Esophagus (tissue), 2 donors: ENCODE measurements around the gene C12orf42. TPM values are rescaled to one million over a fixed set of nuclear protein-coding genes. Genes with fewer than 3 reads are reported as not detected.

ENCODE experiments used
- H3K27ac ChIP-seq, 2 donors: one replicate each; pipeline ENCODE4 v1.5.1; 2013; ENCODE audit warnings: low read depth in 2 of 2, mild to moderate bottlenecking in 2 of 2, inconsistent platforms in 1 of 2, low read length in 1 of 2, moderate library complexity in 1 of 2
- H3K27me3 ChIP-seq, 2 donors: one replicate each; pipeline ENCODE4 v1.6.1; 2013; ENCODE audit warnings: low read length in 2 of 2, control low read depth in 1 of 2, mild to moderate bottlenecking in 1 of 2; ENCODE audit not compliant: insufficient read depth in 2 of 2, control insufficient read depth in 1 of 2
- H3K36me3 ChIP-seq, 2 donors: one replicate each; pipeline ENCODE4 v1.6.1; 2013; ENCODE audit warnings: low read length in 1 of 2; ENCODE audit not compliant: control insufficient read depth in 2 of 2, insufficient read depth in 2 of 2
- H3K4me1 ChIP-seq, 2 donors: one replicate each; pipeline ENCODE4 v1.6.1; 2013; ENCODE audit warnings: low read length in 1 of 2; ENCODE audit not compliant: control insufficient read depth in 2 of 2, insufficient read depth in 2 of 2
- H3K4me3 ChIP-seq, 2 donors: one replicate each; pipeline ENCODE4 v1.5.1; 2013; ENCODE audit warnings: low read length in 2 of 2, mild to moderate bottlenecking in 2 of 2, low read depth in 1 of 2, moderate library complexity in 1 of 2
- H3K9me3 ChIP-seq, 2 donors: one replicate each; pipeline ENCODE4 v1.6.1; 2013; ENCODE audit warnings: mild to moderate bottlenecking in 2 of 2, low read depth in 1 of 2, low read length in 1 of 2, moderate library complexity in 1 of 2; ENCODE audit not compliant: control insufficient read depth in 2 of 2, insufficient read depth in 1 of 2
- WGBS, 2 donors: extraction: QIAGEN DNeasy Blood & Tissue Kit; methylation state at CpG; one replicate each; pipeline ENCODE4 v1.1.7; 2013; 5-methylcytosine and 5-hydroxymethylcytosine counted together
- polyA plus RNA-seq, 2 donors: library from polyadenylated mRNA; stranded (reverse); fragments of 200-250 nt; gene quantifications; one replicate each; pipeline ENCODE4 v1.2.3, GENCODE V29; 2013
- donor health status: healthy with polysubstance abuse.
- donor health status: Bipolar disorder and iron deficiency.

Gene C12orf42
- polyA plus RNA-seq, 2 donors = not detected

DNA sequence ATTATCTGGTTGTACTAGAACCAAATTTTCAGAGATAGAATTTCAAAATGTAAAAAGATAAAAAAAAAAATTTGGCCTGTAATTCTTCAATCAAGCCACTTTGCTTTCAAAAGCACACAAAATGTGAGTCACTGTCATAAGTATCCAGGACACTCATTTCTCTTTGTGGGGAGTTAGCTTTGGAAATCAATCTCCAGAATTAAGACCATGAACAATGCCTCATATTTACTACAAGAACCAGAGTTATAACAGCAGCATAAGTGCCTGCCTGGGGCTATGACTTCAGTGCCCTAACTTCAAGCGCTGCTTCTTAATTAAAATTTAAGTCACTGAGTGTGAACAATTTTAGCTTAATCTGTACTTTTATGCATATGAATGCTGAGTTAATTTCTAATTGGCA, 162.1 kb downstream of the C12orf42 start:
- WGBS, 2 donors = 77 to 87% methylated on average over 1 of the region's 1 CpG
- Histone ChIP-seq H3K9me3 (no peaks in the 10 kb centered on the region), H3K27me3 (no peaks in the 10 kb centered on the region), H3K27ac (no peak overlapping the region), H3K4me1 (no peaks in the 10 kb centered on the region), H3K4me3 (no peak overlapping the region), H3K36me3 (no peaks in the 10 kb centered on the region)

DNA sequence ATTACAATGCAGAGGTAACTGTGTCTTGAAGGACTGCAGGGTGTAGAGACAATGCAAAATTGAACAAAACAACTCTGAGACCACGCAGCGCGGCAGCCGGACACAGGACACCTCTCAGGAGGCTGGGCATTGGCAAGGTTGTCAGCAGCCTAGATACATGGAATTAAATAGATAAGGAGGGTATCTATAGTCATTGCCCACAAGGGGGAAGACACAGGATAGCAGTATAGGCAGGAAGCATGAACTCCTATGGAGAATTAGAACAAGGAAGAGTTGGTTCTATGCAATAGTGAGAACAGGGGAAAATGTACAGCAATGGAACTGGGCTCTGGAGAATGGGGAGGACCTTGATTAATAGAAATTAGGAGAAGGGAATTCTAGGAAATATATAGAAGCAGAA, 164.1 kb downstream of the C12orf42 start:
- H3K36me3 ChIP-seq = no peaks in the 10 kb centered on the region
- H3K9me3 ChIP-seq = no peaks in the 10 kb centered on the region
- H3K27me3 ChIP-seq = no peaks in the 10 kb centered on the region
- H3K4me1 ChIP-seq = no peaks in the 10 kb centered on the region
- H3K4me3 ChIP-seq = no peak overlapping the region
- no peak overlapping the region for H3K27ac ChIP-seq
- 95 to 97% methylated on average over 4 of the region's 4 CpGs for WGBS, 2 donors

DNA sequence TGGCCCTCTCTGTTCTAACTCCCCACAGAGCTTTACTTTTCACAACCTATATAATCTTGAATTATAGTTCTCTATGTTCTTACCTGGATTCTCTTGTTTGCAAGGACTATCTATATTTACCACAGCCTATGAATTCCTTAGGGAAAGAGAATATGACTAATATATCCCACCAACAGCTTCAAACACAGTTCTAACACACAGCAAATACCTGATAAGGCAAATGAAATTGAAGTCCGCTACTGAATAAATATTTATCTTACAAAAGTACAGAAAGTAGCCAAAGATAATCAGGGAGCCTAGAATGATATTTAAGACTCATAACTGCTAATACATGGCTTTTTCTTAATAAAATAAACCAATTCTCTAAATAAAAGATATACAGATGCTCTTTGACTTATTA, 165.1 kb downstream of the C12orf42 start:
- H3K27ac ChIP-seq = no peak overlapping the region
- WGBS, 2 donors = 32 to 44% methylated on average over 1 of the region's 1 CpG
- H3K27me3 ChIP-seq = no peaks in the 10 kb centered on the region
- no peak overlapping the region for H3K4me3 ChIP-seq
- no peaks in the 10 kb centered on the region for H3K36me3 ChIP-seq
- peaks cover 0 to 2% of the 10 kb centered on the region in 2 donors for H3K9me3 ChIP-seq
- no peaks in the 10 kb centered on the region for H3K4me1 ChIP-seq

DNA sequence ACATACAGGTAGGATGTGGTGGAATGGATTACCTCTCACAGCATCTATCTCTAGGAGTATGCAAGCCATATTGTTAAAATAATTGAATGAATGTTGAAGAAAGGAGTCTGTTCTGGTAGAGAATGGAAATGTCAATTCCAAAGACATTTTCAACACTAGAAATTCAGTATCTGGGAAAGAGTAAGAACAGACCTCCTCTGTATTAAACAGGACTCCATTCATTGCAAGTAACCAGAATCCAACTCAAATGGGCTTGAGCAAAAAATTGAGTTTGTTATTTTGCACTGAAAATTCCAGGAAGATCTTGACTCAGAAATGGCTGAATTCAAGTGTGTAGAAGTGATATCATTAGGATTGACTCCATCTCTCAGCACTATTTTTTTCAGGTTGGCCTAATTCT, 168.1 kb downstream of the C12orf42 start:
- H3K27ac ChIP-seq = no peak overlapping the region
- H3K36me3 ChIP-seq = no peaks in the 10 kb centered on the region
- no peak overlapping the region for H3K4me3 ChIP-seq
- peaks cover 0 to 2% of the 10 kb centered on the region in 2 donors for H3K9me3 ChIP-seq
- no peaks in the 10 kb centered on the region for H3K27me3 ChIP-seq
- no peaks in the 10 kb centered on the region for H3K4me1 ChIP-seq

- Histone ChIP-seq H3K9me3 (peaks cover 0 to 2% of the 10 kb centered on the region in 2 donors), H3K4me3 (no peak overlapping the region), H3K27me3 (no peaks in the 10 kb centered on the region), H3K27ac (no peak overlapping the region), H3K36me3 (no peaks in the 10 kb centered on the region), H3K4me1 (no peaks in the 10 kb centered on the region)
- 85 to 90% methylated on average over 3 of the region's 3 CpGs for WGBS, 2 donors
These were observed 169.6 kb downstream of the C12orf42 start for GRCh38 chr12:103326190-103326589.

- H3K36me3 ChIP-seq = no peaks in the 10 kb centered on the region
- WGBS, 2 donors = 26 to 32% methylated on average over 2 of the region's 2 CpGs
- H3K9me3 ChIP-seq = no peaks in the 10 kb centered on the region
- H3K27me3 ChIP-seq = no peaks in the 10 kb centered on the region
- no peak overlapping the region for H3K4me3 ChIP-seq
- H3K27ac ChIP-seq = no peak overlapping the region
- H3K4me1 ChIP-seq = no peaks in the 10 kb centered on the region
These were observed 177.2 kb downstream of the C12orf42 start for GRCh38 chr12:103318566-103318965.

- 93 to 94% methylated on average over 1 of the region's 1 CpG for WGBS, 2 donors
- H3K36me3 ChIP-seq = no peaks in the 10 kb centered on the region
- no peaks in the 10 kb centered on the region for H3K27me3 ChIP-seq
- H3K27ac ChIP-seq = no peak overlapping the region
- no peak overlapping the region for H3K4me3 ChIP-seq
- H3K4me1 ChIP-seq = no peaks in the 10 kb centered on the region
- no peaks in the 10 kb centered on the region for H3K9me3 ChIP-seq
These were observed 178.5 kb downstream of the C12orf42 start for GRCh38 chr12:103317220-103317619.

GRCh38 chr12:103314786-103315185, 181.0 kb downstream of the C12orf42 start:
- H3K4me3 ChIP-seq = no peak overlapping the region
- 79 to 86% methylated on average over 2 of the region's 2 CpGs for WGBS, 2 donors
- no peaks in the 10 kb centered on the region for H3K27me3 ChIP-seq
- H3K36me3 ChIP-seq = no peaks in the 10 kb centered on the region
- H3K27ac ChIP-seq = no peak overlapping the region
- no peaks in the 10 kb centered on the region for H3K9me3 ChIP-seq
- no peaks in the 10 kb centered on the region for H3K4me1 ChIP-seq

DNA sequence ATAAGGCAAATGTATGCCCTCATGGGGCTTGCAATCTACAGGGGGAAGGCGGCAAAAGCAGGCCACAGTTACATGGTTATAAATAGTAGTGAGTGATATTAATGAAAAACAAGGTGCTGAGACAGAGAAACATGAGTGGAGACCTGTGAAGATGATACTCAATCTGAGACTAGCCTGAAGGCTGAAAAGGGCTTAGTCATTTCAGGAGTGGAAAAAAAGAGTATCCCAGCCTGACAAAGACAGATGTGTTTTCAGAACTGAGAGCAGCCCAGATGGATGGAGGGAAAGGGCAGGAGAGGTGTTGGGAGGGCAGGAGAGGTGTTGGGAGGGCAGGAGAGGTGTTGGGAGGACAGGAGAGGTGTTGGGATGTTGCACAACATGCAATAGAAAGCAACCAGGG, 181.9 kb downstream of the C12orf42 start:
- Histone ChIP-seq H3K27ac (no peak overlapping the region), H3K9me3 (no peaks in the 10 kb centered on the region), H3K36me3 (no peaks in the 10 kb centered on the region), H3K27me3 (no peaks in the 10 kb centered on the region), H3K4me3 (no peak overlapping the region), H3K4me1 (no peaks in the 10 kb centered on the region)
- 84 to 85% methylated on average over 1 of the region's 1 CpG for WGBS, 2 donors

DNA sequence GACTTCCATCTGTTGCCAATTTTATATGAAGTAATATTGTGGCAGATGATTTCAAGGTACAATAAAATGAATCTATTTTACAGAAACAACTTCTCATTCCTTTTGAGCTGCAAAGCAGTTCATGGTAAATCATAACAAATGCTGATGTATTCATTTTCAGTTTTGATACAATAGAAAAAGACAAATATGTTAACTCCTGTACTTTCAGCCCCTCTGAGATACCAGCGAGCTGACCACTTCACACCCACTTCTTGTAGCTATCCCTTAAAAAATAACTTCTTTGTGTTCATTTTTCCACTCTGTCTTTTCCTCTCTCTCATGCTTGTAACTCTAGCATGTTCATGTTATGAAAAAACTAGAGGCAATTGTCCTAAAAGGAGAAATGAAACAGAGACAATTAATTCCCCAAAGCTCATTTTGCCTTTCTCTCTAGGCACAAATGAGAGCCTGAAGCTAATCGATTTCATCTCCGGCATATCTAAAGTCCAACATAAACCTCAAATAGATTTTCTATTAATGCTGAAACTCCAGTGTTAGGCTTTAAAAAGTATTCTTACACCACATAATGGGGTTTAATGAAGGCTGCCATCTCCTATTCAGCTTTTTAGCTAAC, 182.9 kb downstream of the C12orf42 start:
- H3K27me3 ChIP-seq = no peaks in the 10 kb centered on the region
- H3K9me3 ChIP-seq = no peaks in the 10 kb centered on the region
- no peaks in the 10 kb centered on the region for H3K36me3 ChIP-seq
- no peak overlapping the region for H3K4me3 ChIP-seq
- no peak overlapping the region for H3K27ac ChIP-seq
- H3K4me1 ChIP-seq = no peaks in the 10 kb centered on the region
- WGBS, 2 donors = 86 to 87% methylated on average over 3 of the region's 3 CpGs
